Measurements from ENCODE around the gene DNAJC3.

DNA sequence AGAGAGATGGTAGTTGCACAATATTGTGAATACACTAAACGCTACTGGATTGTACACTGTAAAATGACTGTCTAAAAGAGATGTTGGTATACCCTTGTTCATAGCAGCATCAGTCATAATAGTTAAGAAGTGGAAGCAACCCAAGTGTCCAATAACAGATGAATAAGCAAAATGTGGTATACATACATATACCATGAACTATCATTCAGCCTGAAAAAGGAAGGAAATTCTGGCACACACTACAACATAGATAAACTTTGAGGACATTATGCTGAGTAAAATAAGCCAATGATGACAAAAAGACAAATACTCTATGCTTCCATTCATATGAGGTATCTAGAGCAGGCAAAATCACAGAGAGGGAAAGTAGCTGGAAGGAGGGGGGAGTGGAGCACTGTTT is 48.5 kb upstream of the DNAJC3 start:
- TF ChIP-seq RAD21 (IDR thresholded peaks at IDR 0.05 in 1 of 2, conservative IDR thresholded peaks at IDR 0.05 in 1 of 2; ENCODE audit: low read depth in 2 of 2, low read length in 2 of 2) = no peak
- TF ChIP-seq EP300 (IDR thresholded peaks at IDR 0.05; ENCODE audit: borderline replicate concordance in 1 of 2, low read depth in 2 of 2, low read length in 2 of 2) = no peak
- TF ChIP-seq CTCF (IDR thresholded peaks at IDR 0.05; ENCODE audit: control extremely low read depth in 1 of 3, insufficient read depth in 1 of 3, low read depth in 1 of 3, low read length in 3 of 3) = no peak
- TF ChIP-seq TAF1 (IDR thresholded peaks at IDR 0.05; ENCODE audit: low read depth, low read length) = no peak
